LHCN-M2 (cell line): ENCODE measurements around the gene STRN. TPM values are rescaled to one million over a fixed set of nuclear protein-coding genes. Genes with fewer than 3 reads are reported as not detected.
"Not testable (repeated sequence)": the region's sequence is repeated elsewhere in the genome, so short reads cannot be mapped to it uniquely, and the experiment has no call there.

ENCODE experiments used
- DNase-seq: peaks from one replicate; pipeline ENCODE4 v3.0.0-alpha.2; 2012; ENCODE audit warnings: low read depth
- total RNA-seq: library from RNA; depleted of rRNA; stranded (reverse); fragments of >200 nt; gene quantifications from 2 replicates; pipeline ENCODE4 v1.2.3, GENCODE V29; 2014

STRN gene
- total RNA-seq, 1 experiment from 2014 or later: 16.9 TPM

DNA sequence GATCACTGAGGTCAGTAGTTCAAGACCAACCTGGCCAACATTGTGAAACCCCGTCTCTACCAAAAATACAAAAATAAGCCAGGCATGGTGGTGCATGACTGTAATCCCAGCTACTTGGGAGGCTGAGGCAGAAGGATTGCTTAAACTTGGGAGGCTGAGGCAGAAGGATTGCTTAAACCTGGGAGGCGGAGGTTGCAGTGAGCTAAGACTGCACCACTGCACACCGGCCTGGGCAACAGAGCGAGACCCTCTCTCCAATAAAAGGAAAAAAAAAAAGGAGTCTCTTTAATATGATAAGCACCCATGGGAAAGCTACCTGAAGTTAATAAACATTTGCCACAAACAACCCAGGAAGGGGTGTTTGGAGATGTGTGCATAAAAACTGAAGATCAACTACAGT lies 2.6 kb downstream of the STRN start:
- no peak for DNase-seq

DNA sequence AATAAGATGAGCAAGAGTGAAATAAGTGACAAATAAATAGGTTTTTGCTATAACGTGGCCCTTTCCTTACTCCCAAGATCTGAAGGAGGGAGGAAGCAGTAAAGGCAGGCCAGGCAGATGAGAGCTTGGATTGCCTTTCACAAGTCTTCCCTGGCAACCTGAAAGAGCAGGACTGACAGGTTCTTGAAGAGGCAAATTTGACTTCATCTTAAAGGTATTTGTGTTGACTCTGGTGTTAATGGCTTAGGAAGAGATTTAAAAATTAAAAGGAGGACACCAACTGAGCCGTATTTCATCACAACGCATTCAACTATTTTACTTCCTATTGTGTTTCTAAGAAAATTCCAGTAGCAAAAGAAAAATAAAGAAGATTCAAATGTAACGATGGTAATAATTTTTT lies 3.2 kb downstream of the STRN start:
- no peak for DNase-seq

DNA sequence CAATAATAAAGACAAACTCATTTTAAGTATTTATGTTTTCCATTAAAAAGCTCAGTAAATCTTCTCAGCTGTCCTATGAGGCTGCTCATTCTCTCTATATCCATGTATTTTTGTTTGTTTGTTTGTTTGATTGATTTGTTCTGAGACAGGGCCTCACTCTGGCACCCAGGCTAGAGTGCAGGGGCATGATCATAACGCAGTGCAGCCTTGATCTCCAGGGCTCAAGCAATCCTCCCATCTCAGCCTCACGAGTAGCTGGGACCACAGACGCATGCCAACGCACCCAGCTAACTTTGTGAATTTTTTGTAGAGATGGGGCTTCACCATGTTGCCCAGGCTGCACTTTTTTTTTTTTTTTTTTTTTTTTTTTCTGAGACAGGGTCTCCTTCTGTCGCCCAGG lies 5.6 kb downstream of the STRN start:
- no peak for DNase-seq

DNA sequence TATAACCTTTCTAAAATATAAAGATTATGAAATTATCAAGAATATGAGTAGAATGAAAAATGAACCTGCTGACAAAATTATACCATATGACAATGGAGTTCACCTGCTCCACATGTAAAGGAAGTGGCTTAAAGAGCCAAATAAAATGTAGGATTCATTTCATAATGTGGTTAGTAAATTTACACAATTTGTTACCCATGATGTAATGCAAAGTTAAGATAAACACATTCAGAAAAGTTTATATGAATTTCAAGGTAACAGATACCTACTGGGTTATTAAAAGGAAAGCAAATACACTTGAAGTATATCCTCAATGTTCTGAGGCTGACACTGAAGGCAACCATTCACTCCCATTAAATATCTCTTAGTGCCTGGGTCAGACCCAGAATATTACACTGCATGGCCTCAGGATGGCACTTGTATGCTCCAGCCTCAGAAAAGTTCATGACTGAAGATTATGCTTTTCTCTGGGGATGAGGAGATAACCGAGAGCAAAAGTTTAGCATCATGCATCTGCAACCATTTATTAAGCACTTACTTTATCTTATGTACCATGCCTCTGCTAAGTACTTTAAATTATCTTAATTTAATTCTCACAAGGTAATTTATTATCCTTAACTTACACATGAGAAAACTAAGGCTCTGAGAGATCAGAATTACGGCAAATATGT lies 6.2 kb downstream of the STRN start:
- no peak for DNase-seq

DNA sequence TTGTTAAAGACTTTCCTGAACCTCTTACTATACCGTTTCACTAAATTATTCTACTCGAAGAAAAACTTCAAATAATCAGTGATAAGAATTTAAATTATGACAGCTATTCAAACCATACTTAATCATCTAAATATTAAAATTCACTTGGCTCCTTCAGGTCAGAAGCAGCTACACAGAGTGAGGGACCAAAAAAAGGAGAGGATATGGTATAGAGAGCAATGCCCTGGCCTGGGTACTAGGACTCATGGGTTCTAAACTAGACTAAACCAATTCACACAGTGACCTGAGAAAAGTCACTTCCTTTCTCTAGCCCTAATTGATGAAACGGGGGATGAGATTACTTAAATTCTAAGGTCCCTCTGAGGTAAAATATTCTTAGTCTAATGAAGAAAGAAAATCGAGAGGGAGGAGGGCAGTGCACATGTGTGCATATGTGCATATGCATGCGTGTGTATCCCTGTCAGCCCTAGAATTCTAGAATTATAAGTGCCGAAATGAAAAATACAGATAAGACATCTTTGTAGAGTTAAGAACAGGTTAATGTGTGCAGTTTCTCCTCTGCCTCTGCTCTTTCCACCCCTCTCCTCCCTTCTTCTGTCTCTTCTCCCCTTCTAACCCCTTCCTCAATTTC lies 11.2 kb downstream of the STRN start:
- no peak for DNase-seq

DNA sequence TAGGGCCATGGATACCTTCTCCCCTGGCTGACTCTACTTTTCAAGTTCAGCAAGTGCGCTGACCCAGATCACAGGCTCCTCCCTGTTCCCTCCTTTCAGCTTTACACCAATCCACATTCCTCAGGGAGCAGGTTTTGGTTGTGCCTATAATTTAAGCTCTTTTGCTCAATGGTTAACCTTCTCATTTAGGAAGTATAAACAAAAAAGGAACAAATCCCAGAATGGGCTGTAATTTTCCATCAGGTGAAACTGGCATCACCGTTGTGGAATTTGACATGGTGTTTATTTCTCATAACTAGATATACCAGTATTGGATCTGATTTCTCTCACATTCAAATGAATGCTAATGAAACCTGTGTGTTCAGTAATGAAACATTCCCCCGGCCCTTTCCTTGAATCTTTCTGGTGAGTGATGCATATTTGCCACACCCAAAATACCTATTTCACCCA lies 13.6 kb downstream of the STRN start:
- DNase-seq: no peak

DNA sequence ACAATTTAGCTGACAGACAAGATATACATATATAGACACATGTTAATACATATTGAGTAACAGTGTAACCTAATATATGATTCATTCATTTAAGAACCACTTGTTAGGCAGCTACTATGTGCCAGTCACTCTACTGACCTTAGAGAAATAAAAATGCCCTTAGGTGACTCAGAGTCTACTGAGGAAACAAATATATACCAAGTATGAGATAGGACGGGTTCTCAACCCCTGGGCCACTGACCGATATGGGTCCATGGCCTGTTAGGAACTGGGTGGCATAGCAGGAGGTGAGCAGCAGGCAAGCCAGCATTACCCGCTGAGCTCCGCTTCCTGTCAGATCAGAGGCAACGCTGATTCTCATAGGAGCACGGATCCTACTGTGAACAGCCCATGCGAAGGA lies 14.8 kb downstream of the STRN start:
- peak; percentile 80 for DNase-seq

DNA sequence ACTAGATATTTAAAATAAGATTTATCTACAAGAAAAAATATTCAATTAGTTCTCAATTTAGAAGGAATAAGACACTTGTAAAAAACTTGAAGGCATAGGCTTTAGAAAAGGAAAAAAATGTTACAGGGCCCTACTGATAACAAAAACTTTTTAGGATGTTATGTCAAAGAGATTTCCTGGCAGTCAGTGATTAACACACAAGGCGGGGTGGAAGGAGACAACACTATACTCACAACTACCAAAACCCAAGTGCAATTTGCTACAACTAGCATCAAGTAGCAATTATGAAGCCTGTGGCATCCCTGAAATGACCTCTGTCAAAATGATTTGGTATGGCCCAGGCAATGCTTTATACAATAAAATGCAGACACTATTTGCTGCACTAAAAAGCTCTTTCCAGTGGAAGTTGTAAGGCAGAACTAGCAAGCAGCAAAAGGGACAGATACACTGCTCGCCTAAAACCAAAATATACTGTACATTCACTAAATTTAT lies 15.3 kb downstream of the STRN start:
- DNase-seq: no peak

DNA sequence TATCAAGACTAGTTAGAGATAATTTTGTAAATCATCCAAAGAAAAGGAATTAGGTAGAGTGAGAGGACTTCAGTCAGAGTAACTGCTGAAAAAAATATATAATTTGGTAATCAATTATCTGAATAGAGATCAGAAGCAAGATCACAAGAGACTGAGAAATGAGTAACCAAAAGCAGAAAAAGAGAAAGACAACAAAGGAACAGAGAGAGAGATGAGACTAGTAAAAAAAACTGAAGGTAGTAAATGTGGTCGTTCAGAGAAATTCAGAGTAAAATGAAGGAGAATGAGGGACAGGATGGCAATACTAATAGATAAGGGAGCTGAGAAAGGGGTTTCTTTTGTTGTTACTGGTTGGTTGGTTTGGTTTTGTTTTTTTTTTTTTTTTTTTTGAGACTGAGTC lies 16.5 kb downstream of the STRN start:
- DNase-seq: no peak

DNA sequence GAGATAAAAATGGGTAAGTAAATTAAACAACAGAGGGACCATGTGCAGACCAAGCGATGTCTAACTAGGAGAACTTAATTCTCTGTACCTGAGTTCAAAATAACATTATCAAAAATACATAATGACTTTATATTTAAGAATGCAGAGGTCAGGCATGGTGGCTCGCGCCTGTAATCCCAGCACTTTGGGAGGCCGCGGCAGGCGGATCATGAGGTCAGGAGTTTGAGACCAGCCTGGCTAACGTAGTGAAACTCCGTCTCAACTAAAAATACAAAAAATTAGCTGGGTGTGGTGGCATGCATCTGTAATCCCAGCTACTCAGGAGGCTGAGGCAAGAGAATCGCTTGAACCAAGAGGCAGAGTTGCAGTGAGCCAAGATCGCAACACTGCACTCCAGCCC lies 21.1 kb downstream of the STRN start:
- not testable (repeated sequence) for DNase-seq

DNA sequence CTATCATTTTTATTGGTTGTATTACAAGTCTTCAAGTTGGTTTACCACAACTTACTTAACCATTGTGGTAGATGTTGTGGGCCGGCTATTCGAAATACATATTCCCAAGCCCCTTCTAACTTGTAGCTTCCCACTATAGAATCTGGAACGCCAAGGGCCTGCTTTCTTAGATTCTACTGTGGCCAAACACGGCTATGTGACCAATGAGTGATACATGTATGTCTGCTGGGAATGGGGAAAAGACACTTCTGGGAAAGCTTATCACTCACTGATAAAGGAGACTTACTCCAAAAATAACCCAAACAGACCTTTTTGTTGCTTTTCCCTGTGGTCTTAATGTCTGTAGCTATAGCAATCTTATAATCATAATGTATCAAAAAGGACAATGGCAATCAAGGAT lies 24.5 kb downstream of the STRN start:
- DNase-seq: no peak

DNA sequence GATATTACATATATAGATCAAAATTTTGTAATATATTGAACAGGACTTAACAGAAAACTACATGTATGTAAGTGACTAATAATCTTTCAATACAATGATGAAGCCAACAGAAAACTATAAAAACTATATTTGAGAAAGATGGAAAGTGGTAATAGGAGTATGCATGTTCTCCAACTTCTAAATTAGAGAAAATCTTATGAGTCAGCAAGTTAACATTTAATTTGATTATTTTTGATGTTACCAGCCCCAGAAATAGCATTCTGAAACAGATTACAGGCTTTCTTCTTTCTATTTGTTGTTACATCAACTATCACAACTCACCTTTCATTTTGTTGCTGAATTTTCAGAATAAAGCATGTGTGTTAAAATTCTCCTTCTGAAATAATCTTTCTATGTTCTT lies 29.8 kb downstream of the STRN start:
- not testable (repeated sequence) for DNase-seq

DNA sequence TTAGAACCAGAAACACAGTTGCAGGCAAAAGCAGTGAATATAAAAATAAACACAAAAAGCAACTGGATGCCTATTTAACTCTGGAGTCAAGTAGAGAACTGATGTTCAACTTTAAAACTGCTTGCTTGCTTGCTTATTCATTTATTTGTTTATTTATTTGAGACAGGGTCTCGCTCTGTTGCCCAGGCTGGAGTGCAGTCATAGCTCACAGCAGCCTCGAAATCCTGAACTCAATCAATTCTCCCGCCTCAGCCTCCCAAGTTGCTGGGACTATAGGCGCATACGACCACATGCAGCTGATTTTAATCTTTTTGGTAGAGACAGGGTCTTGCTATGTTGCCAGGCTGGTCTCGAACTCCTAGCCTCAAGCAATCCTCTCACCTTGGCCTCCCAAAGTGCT lies 34.6 kb downstream of the STRN start:
- not testable (repeated sequence) for DNase-seq

DNA sequence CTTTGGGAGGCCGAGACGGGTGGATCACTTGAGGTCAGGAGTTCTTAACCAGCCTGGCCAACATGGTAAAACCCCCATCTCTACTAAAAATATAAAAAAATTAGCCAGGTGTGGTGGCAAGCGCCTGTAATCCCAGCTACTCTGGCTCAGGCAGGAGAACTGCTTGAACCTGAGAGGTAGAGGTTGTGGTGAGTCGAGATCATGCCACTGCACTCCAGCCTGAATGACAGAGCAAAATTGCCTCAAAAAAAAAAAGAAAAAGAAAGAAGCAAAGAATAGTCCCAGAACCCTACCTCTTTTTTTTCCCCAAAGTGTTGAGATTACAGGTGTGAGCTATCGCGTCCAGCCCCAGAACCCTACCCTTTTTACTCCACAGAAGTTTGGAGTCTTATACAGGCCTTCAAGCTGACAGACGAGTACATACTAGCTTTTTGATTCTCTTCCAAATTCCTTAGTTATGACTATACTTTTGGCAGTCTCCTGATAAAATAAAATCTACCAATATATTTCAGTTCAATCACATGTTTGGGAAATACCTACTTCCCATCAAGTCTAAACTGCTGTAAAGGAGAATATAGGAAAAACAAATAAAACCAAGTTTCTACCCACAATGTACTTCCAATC lies 35.4 kb downstream of the STRN start:
- peak; percentile 31 for DNase-seq

DNA sequence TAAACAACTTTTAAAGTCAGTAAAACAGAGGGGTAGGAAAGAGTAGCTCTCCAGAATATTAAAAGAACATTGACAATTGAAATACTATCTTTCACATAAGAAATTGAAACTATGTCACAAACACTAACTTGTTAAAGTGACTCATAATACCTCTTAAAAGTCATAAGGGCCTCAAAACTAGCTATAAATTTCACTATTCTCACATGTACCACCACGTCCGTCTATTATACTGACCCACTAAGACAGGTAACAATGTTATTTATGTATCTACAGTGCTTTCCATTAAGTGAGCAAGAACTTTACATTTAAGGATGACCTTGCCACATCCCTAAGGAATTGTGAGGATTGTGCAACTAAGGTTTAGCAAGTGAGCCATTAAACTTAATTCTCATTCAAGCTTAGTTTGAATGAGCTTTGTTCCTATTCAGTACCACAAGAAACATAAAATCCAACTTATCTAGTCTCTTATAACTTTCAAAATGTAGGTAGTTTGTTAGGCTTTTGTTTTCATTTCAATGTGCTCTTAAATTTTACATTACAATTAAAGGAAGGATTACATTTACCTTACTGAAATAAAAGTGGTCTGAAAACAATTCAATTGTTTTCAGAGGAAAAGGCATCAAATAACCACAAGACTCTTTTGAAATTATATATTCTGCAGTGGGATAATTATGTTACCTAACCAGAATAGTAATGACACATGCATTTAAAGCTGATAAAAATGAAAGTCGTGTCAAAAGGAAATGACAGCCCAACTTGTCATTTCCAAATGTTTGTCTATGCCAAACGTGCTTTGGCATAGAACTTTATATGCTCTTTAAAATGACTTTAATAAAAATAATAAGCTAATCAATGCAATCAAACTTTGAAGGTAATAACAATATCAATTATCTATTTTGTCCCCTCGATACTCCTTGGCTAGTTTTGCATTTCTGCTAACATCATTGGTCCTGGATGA lies 39.9 kb downstream of the STRN start:
- peak; percentile 12 for DNase-seq

DNA sequence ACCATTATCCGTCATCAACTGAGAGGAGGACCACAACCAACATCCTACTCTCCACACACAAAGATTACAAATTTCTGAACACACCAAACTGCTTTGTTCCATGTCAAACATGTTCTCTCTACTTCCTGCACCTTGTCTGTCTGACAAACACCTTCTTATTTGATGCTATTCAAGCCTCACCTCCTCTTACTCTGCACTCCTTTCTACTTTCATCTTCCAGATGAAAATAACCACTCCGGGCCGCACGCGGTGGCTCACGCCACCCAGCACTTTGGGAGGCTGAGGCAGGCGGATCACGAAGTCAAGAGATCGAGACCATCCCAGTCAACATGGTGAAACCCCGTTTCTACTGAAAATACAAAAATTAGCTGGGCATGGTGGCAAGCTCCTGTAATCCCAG lies 43.7 kb downstream of the STRN start:
- not testable (repeated sequence) for DNase-seq

DNA sequence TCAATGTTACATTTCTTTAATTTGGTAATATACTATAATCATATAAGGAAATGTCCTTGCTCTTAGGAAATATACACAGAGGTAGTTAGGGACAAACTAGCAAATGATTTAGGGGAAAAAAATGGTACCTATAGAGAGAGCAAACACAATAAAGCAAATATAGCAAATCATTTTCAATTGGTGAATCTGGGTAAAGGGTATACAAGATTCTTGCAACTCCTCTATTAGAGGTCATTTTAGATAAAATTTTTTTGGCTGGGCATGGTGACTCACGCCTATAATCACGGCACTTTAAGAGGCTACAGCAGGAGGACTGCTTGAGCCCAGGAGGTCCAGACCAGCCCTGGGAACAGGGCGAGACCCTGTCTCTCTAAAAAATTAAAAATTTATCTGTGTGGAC lies 44.4 kb downstream of the STRN start:
- DNase-seq: no peak

DNA sequence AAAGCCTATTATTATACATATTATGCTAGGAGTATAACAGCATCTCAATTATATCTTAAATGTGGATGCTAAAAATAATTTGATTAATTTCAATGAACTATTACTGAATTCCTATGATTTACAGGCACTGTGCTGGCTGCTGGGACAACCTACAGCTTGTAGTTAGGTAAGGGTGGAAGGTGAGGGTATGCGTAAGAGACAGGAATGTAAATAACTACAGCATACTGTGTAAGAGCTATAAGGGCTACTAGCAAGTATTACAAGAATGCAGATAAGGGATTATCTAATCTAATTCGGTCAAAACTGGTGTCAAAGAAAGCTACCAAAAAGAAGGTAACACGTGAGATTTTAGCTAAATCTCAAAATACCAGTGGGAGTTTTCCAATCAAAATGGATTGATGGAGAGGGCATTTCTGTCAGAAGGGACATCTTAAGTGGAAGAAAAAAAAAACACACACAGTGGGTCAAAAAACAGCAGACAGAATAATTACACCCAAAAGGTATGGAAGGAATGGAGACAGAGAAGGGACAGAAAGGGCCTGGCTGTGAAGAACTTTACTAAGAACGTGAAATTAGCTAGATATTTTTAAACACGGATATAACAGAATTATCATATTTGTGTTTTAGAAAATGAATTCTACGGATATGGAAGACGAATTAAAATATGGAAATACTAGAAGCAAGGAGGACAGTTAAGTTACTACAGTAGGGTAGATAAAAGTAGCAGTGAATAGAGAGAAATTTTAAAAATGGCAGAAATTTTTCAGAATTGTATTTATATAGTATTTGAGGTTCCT lies 47.1 kb downstream of the STRN start:
- DNase-seq: no peak

DNA sequence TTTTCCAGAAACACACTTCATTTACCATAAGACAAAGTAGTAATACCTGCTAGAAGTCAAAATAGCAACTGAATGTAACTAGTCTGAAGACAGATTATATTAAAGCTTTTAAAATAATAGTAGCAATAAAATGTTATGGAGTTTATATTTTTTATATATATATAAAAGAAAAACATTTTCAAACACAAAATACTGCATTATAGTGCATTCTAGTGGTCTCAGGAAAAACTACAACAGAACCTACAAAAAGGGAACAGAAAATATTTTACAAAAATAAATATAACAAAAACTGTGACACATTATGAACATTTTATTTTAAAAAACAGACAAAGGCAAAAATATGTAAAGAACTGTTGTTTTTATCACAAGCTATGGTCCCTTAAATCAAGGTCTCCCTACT lies 48.0 kb downstream of the STRN start:
- no peak for DNase-seq

DNA sequence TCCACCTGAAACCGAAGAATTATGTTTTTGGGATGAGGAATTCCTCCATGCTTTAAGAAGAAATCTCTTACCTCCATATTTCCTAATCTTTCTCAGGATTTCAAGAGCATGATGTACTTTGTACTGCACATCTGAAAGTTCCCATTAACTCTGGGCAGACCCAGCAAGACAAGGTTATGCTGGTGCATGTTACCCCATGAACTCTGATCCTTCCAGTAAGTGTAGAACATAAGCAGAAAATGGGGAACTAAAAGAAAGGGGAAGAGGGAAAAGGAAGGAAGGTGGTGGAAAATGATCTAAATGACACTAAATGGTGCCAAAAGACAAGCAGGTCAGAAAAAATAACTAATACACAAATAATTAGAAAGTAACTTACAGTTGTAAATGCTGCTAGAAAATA lies 50.7 kb downstream of the STRN start:
- DNase-seq: no peak

DNA sequence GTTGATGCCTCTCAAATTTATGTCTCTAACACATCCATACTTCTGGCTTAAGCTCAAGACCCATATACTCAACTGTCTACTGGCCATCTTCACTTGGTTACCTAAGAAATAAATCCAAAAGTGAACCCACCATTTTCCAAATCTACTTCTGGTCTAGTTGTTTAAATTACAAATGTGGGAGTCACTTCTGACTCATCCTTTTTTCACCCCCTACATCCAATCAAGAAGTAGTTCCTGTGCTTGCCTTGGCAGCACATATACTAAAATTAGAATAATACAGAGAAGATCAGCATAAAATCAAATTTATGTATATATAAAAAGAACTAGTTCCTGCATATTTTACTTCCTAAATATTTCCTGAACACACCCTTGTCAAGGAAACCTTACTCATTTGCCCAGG lies 53.6 kb downstream of the STRN start:
- DNase-seq: peak; percentile 47
